GM12891 (cell line): ENCODE results near the gene SDK1.

Experiments used
- PAX5 ChIP-seq: IDR thresholded peaks from 2 replicates; pipeline ENCODE4 v1.6.1; 2011; ENCODE audit warnings: low read length, moderate library complexity, mild to moderate bottlenecking; ENCODE audit not compliant: insufficient read depth, severe bottlenecking
- POLR2A ChIP-seq: IDR thresholded peaks from 2 replicates; pipeline ENCODE4 v1.6.1; 2011; ENCODE audit warnings: low read depth, low read length, control low read depth
- POLR2AphosphoS5 ChIP-seq: IDR thresholded peaks from 2 replicates; pipeline ENCODE4 v1.6.1; 2011; ENCODE audit warnings: low read depth, low read length, control low read depth
- POU2F2 ChIP-seq: IDR thresholded peaks from 2 replicates; pipeline ENCODE4 v1.6.1; 2011; ENCODE audit warnings: low read depth, mild to moderate bottlenecking, control low read depth, low read length, moderate library complexity
- SPI1 ChIP-seq: IDR thresholded peaks from 2 replicates; pipeline ENCODE4 v1.6.1; 2011; ENCODE audit warnings: low read depth, low read length, control low read depth
- TAF1 ChIP-seq: IDR thresholded peaks from 2 replicates; pipeline ENCODE4 v1.6.1; 2011; ENCODE audit warnings: low read depth, low read length, control low read depth

DNA sequence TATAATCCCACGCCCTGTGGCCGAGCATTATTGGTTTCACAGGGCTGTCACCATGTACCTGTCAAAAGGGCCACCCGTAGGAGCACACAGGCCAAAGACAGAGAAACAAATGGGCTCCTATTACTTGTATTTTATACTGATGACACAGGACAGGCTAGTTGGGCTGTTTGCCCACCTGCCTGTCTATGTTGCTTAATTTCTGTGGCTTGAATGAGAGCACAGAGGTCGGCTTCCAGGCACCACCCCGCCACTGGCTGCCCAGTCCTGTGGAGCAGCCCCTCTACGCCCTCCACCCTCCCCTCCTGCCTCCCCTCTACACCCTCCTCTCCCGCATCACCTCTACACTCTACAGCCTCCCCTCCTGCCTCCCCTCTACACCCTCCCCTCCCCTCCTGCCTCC lies 652.9 kb downstream of the SDK1 start:
- TF ChIP-seq POLR2AphosphoS5: no peak
- no peak for TF ChIP-seq POLR2A
- no peak for TF ChIP-seq TAF1
- no peak for TF ChIP-seq POU2F2
- TF ChIP-seq SPI1: no peak
- no peak for TF ChIP-seq PAX5
